Left lung (tissue), 10 donors: ENCODE measurements around the gene SEC24A. TPM values are rescaled to one million over a fixed set of nuclear protein-coding genes. Genes with fewer than 3 reads are reported as not detected.

Experiments
- ATAC-seq: fragments of 200-7000 bp; cut with Tn5 transposase; one replicate; pipeline ENCODE4 v1.9.1; 2020; ENCODE audit warnings: moderate library complexity
- DNase-seq, 4 donors: peaks; one replicate each; pipeline ENCODE4 v3.0.0-alpha.2; 2013 to 2020
- H3K27ac ChIP-seq, 2 donors: fragments of 200-600 bp; sonication (generic) in 1 of 2; one replicate each; pipeline versions ENCODE4 v1.5.0 to v1.8.0; 2020 to 2021
- H3K27me3 ChIP-seq, 2 donors: fragments of 200-600 bp; sonication (generic) in 1 of 2; one replicate each; pipeline versions ENCODE4 v1.5.0 to v1.8.0; 2020 to 2021
- H3K36me3 ChIP-seq, 2 donors: fragments of 200-600 bp; sonication (generic) in 1 of 2; one replicate each; pipeline versions ENCODE4 v1.5.0 to v1.8.0; 2020 to 2021
- H3K4me1 ChIP-seq, 2 donors: fragments of 200-600 bp; one replicate each; pipeline ENCODE4 v1.8.0; 2021
- H3K4me3 ChIP-seq, 2 donors: fragments of 200-600 bp; sonication (generic) in 1 of 2; one replicate each; pipeline versions ENCODE4 v1.5.0 to v1.8.0; 2020 to 2021; ENCODE audit warnings: mild to moderate bottlenecking in 1 of 2
- H3K9me3 ChIP-seq, 2 donors: fragments of 200-600 bp; sonication (generic) in 1 of 2; one replicate each; pipeline versions ENCODE4 v1.5.0 to v1.8.0; 2020 to 2021
- CTCF ChIP-seq, 2 donors: fragments of 200-600 bp; sonication (generic) in 1 of 2; IDR thresholded peaks; one replicate each; pipeline versions ENCODE4 v1.5.0 to v1.8.0; 2021; ENCODE audit warnings: antibody characterized with exemption in 2 of 2
- intact Hi-C, 2 donors: fragments of 100-400 bp; cut with DNase I; formaldehyde crosslinking; loops; one replicate each; pipeline versions ENCODE4 v1.11.2 to v1.14.2; 2022
- polyA plus RNA-seq, 6 donors: library from polyadenylated mRNA; unstranded; fragments of 120-200 nt; gene quantifications; one replicate each; pipeline ENCODE4 v1.2.1, GENCODE V29; 2013; ENCODE audit not compliant: insufficient read length in 6 of 6
- total RNA-seq, 2 donors: library from RNA; stranded (reverse); fragmentation: NEBNext Ultra II Directional; extraction: Animal tissue kit (Norgen Biotek cat#: 25700); gene quantifications; one replicate each; pipeline ENCODE4 v1.2.1, GENCODE V29; 2021
- donor health status: DM: no; HTN: yes; CAD: no.
- donor health status: DM: no; HTN: no; CAD: no.

Gene SEC24A
- total and polyA plus RNA-seq, 8 donors: 17.5 to 26.9 (median 22.2) TPM

- no peak for DNase-seq
- no peaks in the 10 kb centered on the region for H3K27me3 ChIP-seq
- H3K4me1 ChIP-seq: no peaks in the 10 kb centered on the region
- no peaks in the 10 kb centered on the region for H3K9me3 ChIP-seq
- no peak overlapping the region for H3K4me3 ChIP-seq
- peaks cover 0 to 94% of the 10 kb centered on the region in 2 donors for H3K36me3 ChIP-seq
- ATAC-seq: no peak
- no peak for TF ChIP-seq CTCF (IDR thresholded peaks at IDR 0.05)
- intact Hi-C loops: no loop called here
- no peak overlapping the region for H3K27ac ChIP-seq
These were observed 41.9 kb upstream of the SEC24A start for GRCh38 chr5:134606726-134607125.

- H3K9me3 ChIP-seq: no peaks in the 10 kb centered on the region
- no peak overlapping the region for H3K4me3 ChIP-seq
- intact Hi-C loops: no loop called here
- TF ChIP-seq CTCF (IDR thresholded peaks at IDR 0.05): no peak
- DNase-seq (no peak), ATAC-seq (no peak)
- H3K36me3 ChIP-seq: peaks cover 0 to 98% of the 10 kb centered on the region in 2 donors
- H3K4me1 ChIP-seq: no peaks in the 10 kb centered on the region
- H3K27me3 ChIP-seq: no peaks in the 10 kb centered on the region
- no peak overlapping the region for H3K27ac ChIP-seq
These were observed 40.0 kb upstream of the SEC24A start for GRCh38 chr5:134608555-134608954.

- no peak for TF ChIP-seq CTCF (IDR thresholded peaks at IDR 0.05)
- DNase-seq (no peak), ATAC-seq (no peak)
- Histone ChIP-seq H3K4me1 (no peaks in the 10 kb centered on the region), H3K9me3 (no peaks in the 10 kb centered on the region), H3K36me3 (peaks cover 0 to 98% of the 10 kb centered on the region in 2 donors), H3K4me3 (no peak overlapping the region), H3K27ac (no peak overlapping the region), H3K27me3 (no peaks in the 10 kb centered on the region)
- intact Hi-C loops: no loop called here
These were observed 39.2 kb upstream of the SEC24A start for GRCh38 chr5:134609232-134609851.

- intact Hi-C loops: no loop called here
- Histone ChIP-seq H3K9me3 (no peaks in the 10 kb centered on the region), H3K27ac (no peak overlapping the region), H3K4me3 (no peak overlapping the region), H3K4me1 (no peaks in the 10 kb centered on the region), H3K36me3 (peaks cover 0 to 98% of the 10 kb centered on the region in 2 donors), H3K27me3 (no peaks in the 10 kb centered on the region)
- TF ChIP-seq CTCF (IDR thresholded peaks at IDR 0.05): no peak
- no peak for DNase-seq
- no peak for ATAC-seq
These were observed 37.9 kb upstream of the SEC24A start for GRCh38 chr5:134610725-134611124.

- Histone ChIP-seq H3K27me3 (no peaks in the 10 kb centered on the region), H3K36me3 (peaks cover 0 to 98% of the 10 kb centered on the region in 2 donors), H3K9me3 (no peaks in the 10 kb centered on the region), H3K4me3 (no peak overlapping the region), H3K4me1 (no peaks in the 10 kb centered on the region), H3K27ac (no peak overlapping the region)
- no peak for TF ChIP-seq CTCF (IDR thresholded peaks at IDR 0.05)
- ATAC-seq (peak; percentile 78), DNase-seq (no peak)
- intact Hi-C loops: no loop called here
These were observed 37.1 kb upstream of the SEC24A start for GRCh38 chr5:134611515-134611914.
